Measurements from ENCODE around the gene SUGCT. TPM values are rescaled to one million over a fixed set of nuclear protein-coding genes. Genes with fewer than 3 reads are reported as not detected.

SUGCT gene
- total and polyA plus RNA-seq, 5 donors from 2014 or later = 0.52 to 3.1 (median 1.5) TPM; not detected in 1

DNA sequence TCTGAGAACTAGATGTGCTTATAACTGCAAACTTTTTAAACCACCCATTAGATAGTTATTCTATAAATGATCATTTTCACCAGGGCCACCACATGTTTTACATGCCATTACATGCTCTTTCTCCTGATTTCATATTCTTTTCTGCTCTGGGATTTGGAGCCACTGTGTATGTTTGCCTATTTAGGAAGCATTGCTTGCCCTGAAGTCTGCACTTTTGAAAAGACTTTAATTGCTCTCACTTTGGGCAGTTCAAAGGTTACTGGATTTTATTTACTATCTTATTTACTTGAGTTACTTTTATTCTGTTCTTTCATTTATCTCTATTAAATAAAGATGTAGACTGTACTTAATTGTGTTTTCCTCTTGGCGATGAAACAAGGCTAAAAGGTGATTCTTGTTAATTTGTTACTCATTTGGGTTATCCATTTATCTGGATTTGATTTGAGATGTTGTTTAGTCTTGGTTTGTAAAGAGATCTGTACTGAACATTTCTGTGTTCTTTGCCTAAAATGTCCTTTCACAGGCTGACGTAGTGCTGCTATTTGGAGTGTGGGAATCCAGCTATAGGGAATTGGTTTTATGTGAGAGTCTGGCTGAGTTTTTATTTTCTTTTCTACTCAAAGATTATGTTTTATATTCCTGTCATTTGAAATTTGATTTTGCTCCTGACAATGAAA, 88.8 kb downstream of the SUGCT start:
- H3K27me3 ChIP-seq (ENCODE audit: control insufficient read depth, insufficient read depth, low read length) = no peaks in the 10 kb centered on the region
- Mint-ChIP-seq H3K4me1 (no peaks in the 10 kb centered on the region), H3K27me3 (no peaks in the 10 kb centered on the region), H3K9me3 (no peaks in the 10 kb centered on the region), H3K27ac (no peak overlapping the region), H3K36me3 (no peaks in the 10 kb centered on the region), H3K4me3 (no peak overlapping the region)
- no peaks in the 10 kb centered on the region for H3K9me3 ChIP-seq (ENCODE audit: control insufficient read depth in 2 of 2, low read length in 2 of 2)
- no peak overlapping the region for H3K4me3 ChIP-seq (ENCODE audit: low read depth, low read length)
- H3K4me1 ChIP-seq (ENCODE audit: control insufficient read depth, insufficient read depth, low read length, poor library complexity, severe bottlenecking) = no peaks in the 10 kb centered on the region
- no peak overlapping the region for H3K27ac ChIP-seq (ENCODE audit: insufficient read depth, low read length, poor library complexity, severe bottlenecking)
- ATAC-seq (ENCODE audit: low read depth in 2 of 2) (no peak), DNase-seq (no peak)
- no peaks in the 10 kb centered on the region for H3K36me3 ChIP-seq (ENCODE audit: control insufficient read depth, insufficient read depth, low read length)

DNA sequence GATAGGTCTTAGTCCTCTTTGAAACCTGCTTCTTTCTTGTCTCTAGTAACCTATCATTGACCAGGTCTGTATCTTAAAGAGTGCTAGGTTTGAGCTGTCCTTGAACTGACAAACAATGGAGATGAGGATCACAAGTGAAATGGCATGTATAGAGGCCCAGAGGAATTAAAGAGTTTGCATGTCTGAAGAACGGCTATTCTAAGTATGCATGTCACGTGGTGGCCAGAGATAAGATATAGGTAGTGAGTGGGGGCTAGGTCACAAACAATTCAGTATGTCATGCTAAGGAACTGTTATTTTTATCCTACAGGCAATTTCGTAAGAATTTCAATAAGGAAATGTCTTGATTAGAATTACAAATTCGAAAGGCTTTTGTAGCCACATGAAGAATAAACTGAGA, 95.3 kb downstream of the SUGCT start:
- peaks cover 0 to 6% (median under 1%) of the 10 kb centered on the region in 4 donors for H3K4me1 Mint-ChIP-seq
- H3K4me3 ChIP-seq (ENCODE audit: low read depth, low read length) = no peak overlapping the region
- no peak overlapping the region for H3K27ac ChIP-seq (ENCODE audit: insufficient read depth, low read length, poor library complexity, severe bottlenecking)
- H3K4me3 Mint-ChIP-seq = no peak overlapping the region
- H3K9me3 Mint-ChIP-seq = no peaks in the 10 kb centered on the region
- H3K36me3 ChIP-seq (ENCODE audit: control insufficient read depth, insufficient read depth, low read length) = no peaks in the 10 kb centered on the region
- DNase-seq = no peak
- no peak overlapping the region for H3K27ac Mint-ChIP-seq
- H3K9me3 ChIP-seq (ENCODE audit: control insufficient read depth in 2 of 2, low read length in 2 of 2) = no peaks in the 10 kb centered on the region
- no peaks in the 10 kb centered on the region for H3K4me1 ChIP-seq (ENCODE audit: control insufficient read depth, insufficient read depth, low read length, poor library complexity, severe bottlenecking)
- ATAC-seq (ENCODE audit: low read depth in 2 of 2) = no peak
- no peaks in the 10 kb centered on the region for H3K27me3 ChIP-seq (ENCODE audit: control insufficient read depth, insufficient read depth, low read length)
- no peaks in the 10 kb centered on the region for H3K27me3 Mint-ChIP-seq
- no peaks in the 10 kb centered on the region for H3K36me3 Mint-ChIP-seq

DNA sequence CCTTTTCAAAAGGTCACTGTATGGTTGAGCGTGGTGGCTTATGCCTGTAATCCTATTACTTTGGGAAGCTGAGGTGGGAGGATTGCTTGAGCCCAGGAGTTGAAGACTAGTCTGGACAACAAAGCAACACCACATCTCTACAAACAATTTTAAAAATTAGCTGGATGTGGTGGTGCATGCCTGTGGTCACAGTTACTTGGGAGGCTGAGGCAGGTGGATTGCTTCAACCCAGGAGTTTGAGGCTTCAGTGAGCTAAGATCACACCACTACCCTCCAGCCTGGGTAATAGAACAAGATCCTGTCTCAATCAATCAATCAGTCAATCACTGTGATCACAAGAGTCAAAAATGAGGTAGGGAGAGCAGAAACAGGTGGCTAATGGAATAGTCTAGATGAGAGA, 97.0 kb downstream of the SUGCT start:
- H3K4me3 Mint-ChIP-seq = no peak overlapping the region
- no peaks in the 10 kb centered on the region for H3K9me3 Mint-ChIP-seq
- H3K9me3 ChIP-seq (ENCODE audit: control insufficient read depth in 2 of 2, low read length in 2 of 2) = no peaks in the 10 kb centered on the region
- no peak overlapping the region for H3K4me3 ChIP-seq (ENCODE audit: low read depth, low read length)
- no peaks in the 10 kb centered on the region for H3K27me3 Mint-ChIP-seq
- H3K27me3 ChIP-seq (ENCODE audit: control insufficient read depth, insufficient read depth, low read length) = no peaks in the 10 kb centered on the region
- H3K36me3 ChIP-seq (ENCODE audit: control insufficient read depth, insufficient read depth, low read length) = no peaks in the 10 kb centered on the region
- H3K36me3 Mint-ChIP-seq = no peaks in the 10 kb centered on the region
- no peaks in the 10 kb centered on the region for H3K4me1 ChIP-seq (ENCODE audit: control insufficient read depth, insufficient read depth, low read length, poor library complexity, severe bottlenecking)
- ATAC-seq (ENCODE audit: low read depth in 2 of 2) (no peak), DNase-seq (no peak)
- H3K27ac ChIP-seq (ENCODE audit: insufficient read depth, low read length, poor library complexity, severe bottlenecking) = no peak overlapping the region
- H3K4me1 Mint-ChIP-seq = peaks cover 0 to 6% (median under 1%) of the 10 kb centered on the region in 4 donors
- H3K27ac Mint-ChIP-seq = no peak overlapping the region

DNA sequence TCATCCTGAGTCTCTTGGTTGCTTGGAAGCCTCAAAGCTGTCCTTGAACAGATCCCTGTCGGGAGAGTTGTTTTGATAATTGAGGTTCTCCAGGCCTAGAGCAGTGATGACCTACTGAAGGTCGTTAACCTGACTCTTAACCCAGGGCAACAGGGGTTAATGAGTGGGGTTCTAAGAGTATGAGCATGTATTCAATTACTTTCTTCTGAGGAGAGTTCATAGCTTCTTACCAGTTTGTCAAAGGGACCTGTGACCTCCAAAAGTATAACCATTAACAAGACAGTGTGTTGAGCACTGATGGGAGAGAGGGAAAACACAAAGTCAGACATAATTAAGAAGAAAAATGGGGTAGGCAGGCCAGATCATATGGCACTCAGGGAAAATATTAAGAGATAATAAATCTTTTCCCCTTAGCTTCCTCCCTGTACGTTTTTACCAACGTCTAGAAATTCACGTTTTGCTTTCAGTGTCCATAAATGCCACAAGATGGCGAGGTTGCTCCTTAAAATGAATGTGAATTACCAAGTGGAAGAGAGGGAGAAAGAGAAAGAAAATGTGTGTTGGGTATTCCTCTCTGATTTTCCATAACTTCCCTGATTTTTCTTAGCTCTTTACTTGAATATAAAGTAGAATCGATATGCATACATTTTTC, 97.6 kb downstream of the SUGCT start:
- no peaks in the 10 kb centered on the region for H3K36me3 ChIP-seq (ENCODE audit: control insufficient read depth, insufficient read depth, low read length)
- Mint-ChIP-seq H3K27me3 (no peaks in the 10 kb centered on the region), H3K36me3 (no peaks in the 10 kb centered on the region), H3K27ac (no peak overlapping the region), H3K9me3 (no peaks in the 10 kb centered on the region), H3K4me1 (peaks cover 0 to 6% (median under 1%) of the 10 kb centered on the region in 4 donors), H3K4me3 (no peak overlapping the region)
- no peak overlapping the region for H3K4me3 ChIP-seq (ENCODE audit: low read depth, low read length)
- H3K4me1 ChIP-seq (ENCODE audit: control insufficient read depth, insufficient read depth, low read length, poor library complexity, severe bottlenecking) = no peaks in the 10 kb centered on the region
- no peaks in the 10 kb centered on the region for H3K9me3 ChIP-seq (ENCODE audit: control insufficient read depth in 2 of 2, low read length in 2 of 2)
- peak in 1 of 3 donors; percentile 53 for DNase-seq
- no peak for ATAC-seq (ENCODE audit: low read depth in 2 of 2)
- H3K27ac ChIP-seq (ENCODE audit: insufficient read depth, low read length, poor library complexity, severe bottlenecking) = no peak overlapping the region
- H3K27me3 ChIP-seq (ENCODE audit: control insufficient read depth, insufficient read depth, low read length) = no peaks in the 10 kb centered on the region

DNA sequence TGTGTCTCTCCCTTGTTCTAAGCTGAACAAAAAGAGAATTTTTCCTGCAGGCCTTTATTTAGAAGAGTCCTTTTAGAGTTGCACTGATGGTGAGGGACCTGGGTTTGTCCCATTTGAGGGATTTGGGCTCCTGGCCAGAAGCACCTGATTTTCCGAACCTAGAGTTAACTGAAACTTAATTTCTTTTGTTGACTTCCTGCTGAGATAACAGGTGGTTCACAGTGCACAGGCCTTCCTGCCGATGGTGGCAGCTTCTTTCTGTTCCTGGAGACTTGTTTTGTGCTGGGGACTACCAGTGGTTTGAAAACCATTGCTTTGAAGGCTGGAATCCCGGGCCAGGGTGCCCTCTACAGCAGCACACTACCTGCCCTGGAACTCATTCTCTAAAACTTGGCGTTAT, 99.2 kb downstream of the SUGCT start:
- Mint-ChIP-seq H3K4me1 (peaks cover 0 to 6% (median under 1%) of the 10 kb centered on the region in 4 donors), H3K9me3 (no peaks in the 10 kb centered on the region), H3K4me3 (no peak overlapping the region), H3K36me3 (no peaks in the 10 kb centered on the region), H3K27me3 (no peaks in the 10 kb centered on the region), H3K27ac (peak overlapping the region in 2 of 3 donors; percentile 72 to 79)
- no peaks in the 10 kb centered on the region for H3K9me3 ChIP-seq (ENCODE audit: control insufficient read depth in 2 of 2, low read length in 2 of 2)
- H3K4me1 ChIP-seq (ENCODE audit: control insufficient read depth, insufficient read depth, low read length, poor library complexity, severe bottlenecking) = no peaks in the 10 kb centered on the region
- no peak overlapping the region for H3K27ac ChIP-seq (ENCODE audit: insufficient read depth, low read length, poor library complexity, severe bottlenecking)
- peak in 1 of 3 donors; percentile 42 for DNase-seq
- no peaks in the 10 kb centered on the region for H3K36me3 ChIP-seq (ENCODE audit: control insufficient read depth, insufficient read depth, low read length)
- H3K4me3 ChIP-seq (ENCODE audit: low read depth, low read length) = no peak overlapping the region
- H3K27me3 ChIP-seq (ENCODE audit: control insufficient read depth, insufficient read depth, low read length) = no peaks in the 10 kb centered on the region
- ATAC-seq (ENCODE audit: low read depth in 2 of 2) = no peak

DNA sequence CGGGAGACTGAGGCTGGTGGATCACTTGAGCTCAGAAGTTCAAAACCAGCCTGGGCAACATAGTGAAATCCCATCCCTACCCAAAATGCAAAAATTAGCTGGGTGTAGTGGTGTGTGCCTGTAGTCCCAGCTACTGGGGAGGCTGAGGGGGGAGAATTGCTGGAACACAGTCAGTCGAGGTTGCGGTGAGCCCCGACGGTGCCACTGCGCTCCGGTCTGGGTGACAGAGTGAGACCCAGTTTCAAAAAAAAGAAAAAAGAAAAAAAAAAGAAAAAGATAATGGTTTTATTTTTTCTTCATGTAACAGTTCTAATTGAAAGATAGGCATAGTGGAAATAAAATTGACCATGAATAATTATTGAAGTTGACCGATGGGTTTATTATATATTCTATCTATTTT, 99.9 kb downstream of the SUGCT start:
- DNase-seq (no peak), ATAC-seq (ENCODE audit: low read depth in 2 of 2) (no peak)
- no peaks in the 10 kb centered on the region for H3K36me3 Mint-ChIP-seq
- H3K4me1 Mint-ChIP-seq = peaks cover 0 to 6% (median under 1%) of the 10 kb centered on the region in 4 donors
- H3K36me3 ChIP-seq (ENCODE audit: control insufficient read depth, insufficient read depth, low read length) = no peaks in the 10 kb centered on the region
- H3K27ac Mint-ChIP-seq = no peak overlapping the region
- no peak overlapping the region for H3K27ac ChIP-seq (ENCODE audit: insufficient read depth, low read length, poor library complexity, severe bottlenecking)
- no peaks in the 10 kb centered on the region for H3K27me3 Mint-ChIP-seq
- H3K9me3 ChIP-seq (ENCODE audit: control insufficient read depth in 2 of 2, low read length in 2 of 2) = no peaks in the 10 kb centered on the region
- H3K4me3 ChIP-seq (ENCODE audit: low read depth, low read length) = no peak overlapping the region
- H3K27me3 ChIP-seq (ENCODE audit: control insufficient read depth, insufficient read depth, low read length) = no peaks in the 10 kb centered on the region
- H3K4me1 ChIP-seq (ENCODE audit: control insufficient read depth, insufficient read depth, low read length, poor library complexity, severe bottlenecking) = no peaks in the 10 kb centered on the region
- H3K4me3 Mint-ChIP-seq = no peak overlapping the region
- no peaks in the 10 kb centered on the region for H3K9me3 Mint-ChIP-seq

DNA sequence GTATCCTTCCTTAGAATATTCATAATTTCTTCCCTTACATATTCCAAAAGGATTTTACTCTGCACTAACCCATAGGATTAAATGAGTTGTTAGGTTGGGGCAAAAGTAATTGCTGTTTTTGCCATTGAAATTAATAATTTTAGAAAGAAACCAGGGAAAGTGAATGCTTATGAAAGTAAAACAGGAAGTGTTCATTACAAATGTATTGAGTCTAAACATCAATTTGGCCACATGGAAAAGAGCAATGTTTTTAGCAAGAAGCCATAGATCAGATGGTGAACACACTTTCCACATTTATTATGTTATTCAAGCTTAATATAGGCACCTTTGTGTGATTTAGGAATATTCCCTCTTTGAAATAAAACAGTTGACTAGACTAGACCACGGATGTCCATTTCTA, 102.9 kb downstream of the SUGCT start:
- Mint-ChIP-seq H3K36me3 (no peaks in the 10 kb centered on the region), H3K9me3 (no peaks in the 10 kb centered on the region), H3K4me1 (peaks cover 0 to 4% (median 0%) of the 10 kb centered on the region in 4 donors), H3K4me3 (no peak overlapping the region), H3K27ac (no peak overlapping the region), H3K27me3 (no peaks in the 10 kb centered on the region)
- Histone ChIP-seq H3K36me3 (ENCODE audit: control insufficient read depth, insufficient read depth, low read length) (no peaks in the 10 kb centered on the region), H3K27me3 (ENCODE audit: control insufficient read depth, insufficient read depth, low read length) (no peaks in the 10 kb centered on the region), H3K4me3 (ENCODE audit: low read depth, low read length) (no peak overlapping the region), H3K4me1 (ENCODE audit: control insufficient read depth, insufficient read depth, low read length, poor library complexity, severe bottlenecking) (no peaks in the 10 kb centered on the region), H3K9me3 (ENCODE audit: control insufficient read depth in 2 of 2, low read length in 2 of 2) (no peaks in the 10 kb centered on the region), H3K27ac (ENCODE audit: insufficient read depth, low read length, poor library complexity, severe bottlenecking) (no peak overlapping the region)
- DNase-seq (no peak), ATAC-seq (ENCODE audit: low read depth in 2 of 2) (no peak)

DNA sequence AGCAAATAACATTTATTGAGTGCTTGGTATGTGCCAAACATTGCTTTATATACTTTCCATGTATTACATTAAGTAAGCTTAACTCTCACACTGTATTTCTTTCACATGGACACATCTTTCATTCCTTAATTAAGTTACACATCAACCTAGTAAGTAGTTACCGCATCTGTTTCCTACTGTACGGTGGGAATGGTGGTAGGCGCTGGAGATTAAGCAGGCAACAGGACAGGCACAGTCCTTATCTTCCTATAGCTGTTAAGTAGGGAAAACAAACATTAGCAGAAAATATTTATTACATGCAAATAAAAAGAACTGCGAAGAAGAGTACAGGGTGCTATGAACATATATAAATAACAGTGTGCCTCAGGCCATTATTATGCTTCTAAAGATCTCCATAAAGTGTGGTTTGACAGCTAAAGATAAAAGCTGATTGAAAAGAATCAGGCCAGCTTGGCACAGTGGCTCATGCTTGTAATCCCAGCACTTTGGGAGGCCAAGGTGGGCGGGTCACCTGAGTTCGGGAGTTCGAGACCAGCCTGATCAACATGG, 105.0 kb downstream of the SUGCT start:
- H3K27ac ChIP-seq (ENCODE audit: insufficient read depth, low read length, poor library complexity, severe bottlenecking) = no peak overlapping the region
- Mint-ChIP-seq H3K36me3 (no peaks in the 10 kb centered on the region), H3K27me3 (no peaks in the 10 kb centered on the region), H3K4me1 (no peaks in the 10 kb centered on the region), H3K9me3 (no peaks in the 10 kb centered on the region), H3K4me3 (no peak overlapping the region), H3K27ac (no peak overlapping the region)
- no peaks in the 10 kb centered on the region for H3K27me3 ChIP-seq (ENCODE audit: control insufficient read depth, insufficient read depth, low read length)
- no peaks in the 10 kb centered on the region for H3K9me3 ChIP-seq (ENCODE audit: control insufficient read depth in 2 of 2, low read length in 2 of 2)
- ATAC-seq (ENCODE audit: low read depth in 2 of 2) = no peak
- H3K4me3 ChIP-seq (ENCODE audit: low read depth, low read length) = no peak overlapping the region
- H3K36me3 ChIP-seq (ENCODE audit: control insufficient read depth, insufficient read depth, low read length) = no peaks in the 10 kb centered on the region
- H3K4me1 ChIP-seq (ENCODE audit: control insufficient read depth, insufficient read depth, low read length, poor library complexity, severe bottlenecking) = no peaks in the 10 kb centered on the region
- DNase-seq = no peak

Measured in CD4-positive, CD25-positive, alpha-beta regulatory T cell (primary cell).